ENCODE measurements around the gene ZNF546.
A peak's percentile ranks its signal among the peaks of the same experiment; 100 is the strongest.

Gene ZNF546

DNA sequence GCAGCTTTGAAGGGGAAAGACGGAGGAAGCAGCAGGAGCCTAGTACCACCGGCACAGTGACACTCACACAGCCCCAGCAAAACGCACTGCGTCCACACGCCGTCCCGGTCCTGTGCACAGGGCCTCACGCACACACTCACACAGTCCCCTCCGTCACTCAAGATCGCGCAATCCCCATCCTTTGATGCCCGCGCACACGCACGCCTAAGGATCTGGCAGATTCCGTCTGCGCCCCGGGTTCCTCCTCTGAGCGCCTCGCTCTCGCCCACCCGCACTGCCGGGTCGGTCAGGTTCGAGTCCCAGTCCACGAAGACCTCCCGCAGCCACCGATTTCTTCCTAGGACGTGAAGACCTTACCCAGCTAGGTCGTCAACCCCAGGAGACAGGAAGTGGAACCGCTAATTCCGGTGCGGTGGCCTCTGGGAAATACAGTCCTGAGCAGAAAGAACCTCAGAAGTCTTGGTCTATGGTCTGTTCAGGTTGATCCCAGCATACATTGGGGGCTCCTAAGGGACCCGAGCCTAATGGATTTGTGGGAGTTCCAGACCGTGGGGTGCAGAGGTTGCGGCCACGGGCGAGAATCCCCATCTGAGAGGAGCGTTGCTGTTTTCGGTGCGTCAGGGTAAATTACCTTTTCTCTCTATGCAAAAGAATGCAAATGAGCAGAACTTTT lies 59.1 kb downstream of the ZNF546 start, which contains the start of gene ZNF780B:
Gene ZNF780B, minus strand, starts transcription at position 400 of the 673 bp plus-strand sequence. CDS start 5,899 bp downstream, outside the sequence.
- Histone ChIP-seq H3K4me1 (ENCODE audit: insufficient read depth, insufficient read length) (no peaks in the 10 kb centered on the region), H3K9ac (ENCODE audit: insufficient read length, low read depth) (peak within 1 kb of the TSS; percentile 94), H3K9me3 (ENCODE audit: insufficient read depth, low read length) (peaks cover 29% of the 10 kb centered on the region), H3K4me3 (ENCODE audit: insufficient read length, low read depth) (peak within 1 kb of the TSS; percentile 97), H3K27me3 (ENCODE audit: insufficient read depth, insufficient read length) (no peaks in the 10 kb centered on the region), H3K36me3 (ENCODE audit: insufficient read depth, insufficient read length, low read length) (no peaks in the 10 kb centered on the region)
- no peak for TF ChIP-seq ZNF274 (IDR thresholded peaks at IDR 0.05; ENCODE audit: low read depth, low read length)
- peak; percentile 20 for DNase-seq (ENCODE audit: low read depth, low spot score)

GRCh38 chr19:40056505-40056904 lies 59.6 kb downstream of the ZNF546 start:
- DNase-seq (ENCODE audit: low read depth, low spot score) = no peak
- TF ChIP-seq ZNF274 (IDR thresholded peaks at IDR 0.05; ENCODE audit: low read depth, low read length) (no peak), SUZ12 (IDR thresholded peaks at IDR 0.05; ENCODE audit: extremely low read depth, insufficient read depth, insufficient read length) (no peak), YY1 (IDR thresholded peaks at IDR 0.05; ENCODE audit: insufficient read depth, insufficient read length) (no peak)
- no peaks in the 10 kb centered on the region for H3K36me3 ChIP-seq (ENCODE audit: insufficient read depth, insufficient read length, low read length)
- peak overlapping the region; percentile 94 for H3K9ac ChIP-seq (ENCODE audit: insufficient read length, low read depth)
- H3K4me3 ChIP-seq (ENCODE audit: insufficient read length, low read depth) = peak overlapping the region; percentile 97
- no peaks in the 10 kb centered on the region for H3K4me1 ChIP-seq (ENCODE audit: insufficient read depth, insufficient read length)
- H3K9me3 ChIP-seq (ENCODE audit: insufficient read depth, low read length) = peaks cover 29% of the 10 kb centered on the region
- no peaks in the 10 kb centered on the region for H3K27me3 ChIP-seq (ENCODE audit: insufficient read depth, insufficient read length)

GRCh38 chr19:40057166-40057565 lies 60.3 kb downstream of the ZNF546 start:
- H3K9me3 ChIP-seq (ENCODE audit: insufficient read depth, low read length) = peaks cover 26% of the 10 kb centered on the region
- H3K4me1 ChIP-seq (ENCODE audit: insufficient read depth, insufficient read length) = no peaks in the 10 kb centered on the region
- TF ChIP-seq YY1 (IDR thresholded peaks at IDR 0.05; ENCODE audit: insufficient read depth, insufficient read length) (no peak), SUZ12 (IDR thresholded peaks at IDR 0.05; ENCODE audit: extremely low read depth, insufficient read depth, insufficient read length) (no peak), ZNF274 (IDR thresholded peaks at IDR 0.05; ENCODE audit: low read depth, low read length) (no peak)
- H3K27me3 ChIP-seq (ENCODE audit: insufficient read depth, insufficient read length) = no peaks in the 10 kb centered on the region
- no peak overlapping the region for H3K4me3 ChIP-seq (ENCODE audit: insufficient read length, low read depth)
- no peak overlapping the region for H3K9ac ChIP-seq (ENCODE audit: insufficient read length, low read depth)
- no peak for DNase-seq (ENCODE audit: low read depth, low spot score)
- no peaks in the 10 kb centered on the region for H3K36me3 ChIP-seq (ENCODE audit: insufficient read depth, insufficient read length, low read length)

GRCh38 chr19:40059624-40060023 lies 62.8 kb downstream of the ZNF546 start:
- no peaks in the 10 kb centered on the region for H3K4me1 ChIP-seq (ENCODE audit: insufficient read depth, insufficient read length)
- DNase-seq (ENCODE audit: low read depth, low spot score) = no peak
- TF ChIP-seq ZNF274 (IDR thresholded peaks at IDR 0.05; ENCODE audit: low read depth, low read length) = no peak
- no peaks in the 10 kb centered on the region for H3K27me3 ChIP-seq (ENCODE audit: insufficient read depth, insufficient read length)
- H3K36me3 ChIP-seq (ENCODE audit: insufficient read depth, insufficient read length, low read length) = no peaks in the 10 kb centered on the region
- H3K9me3 ChIP-seq (ENCODE audit: insufficient read depth, low read length) = peaks cover 26% of the 10 kb centered on the region
- no peak overlapping the region for H3K4me3 ChIP-seq (ENCODE audit: insufficient read length, low read depth)
- no peak overlapping the region for H3K9ac ChIP-seq (ENCODE audit: insufficient read length, low read depth)

GRCh38 chr19:40070058-40070457 lies 73.2 kb downstream of the ZNF546 start:
- H3K36me3 ChIP-seq (ENCODE audit: insufficient read depth, insufficient read length, low read length) = peaks cover 24% of the 10 kb centered on the region
- no peak for DNase-seq (ENCODE audit: low read depth, low spot score)
- H3K27me3 ChIP-seq (ENCODE audit: insufficient read depth, insufficient read length) = no peaks in the 10 kb centered on the region
- TF ChIP-seq ZNF274 (IDR thresholded peaks at IDR 0.05; ENCODE audit: low read depth, low read length) (no peak), YY1 (IDR thresholded peaks at IDR 0.05; ENCODE audit: insufficient read depth, insufficient read length) (no peak), SUZ12 (IDR thresholded peaks at IDR 0.05; ENCODE audit: extremely low read depth, insufficient read depth, insufficient read length) (no peak)
- H3K4me1 ChIP-seq (ENCODE audit: insufficient read depth, insufficient read length) = no peaks in the 10 kb centered on the region
- no peak overlapping the region for H3K9ac ChIP-seq (ENCODE audit: insufficient read length, low read depth)
- no peak overlapping the region for H3K4me3 ChIP-seq (ENCODE audit: insufficient read length, low read depth)
- H3K9me3 ChIP-seq (ENCODE audit: insufficient read depth, low read length) = peaks cover 20% of the 10 kb centered on the region
